GDM1 (cell line): ENCODE data around the gene NUB1.

Experiments
- DNase-seq: peaks from one replicate; lab custom pipeline; 2025; lab: John Stamatoyannopoulos, UW

The NUB1 gene

GRCh38 chr7:151313857-151314256 lies 27.8 kb upstream of the NUB1 start:
- DNase-seq, result no peak

GRCh38 chr7:151314401-151314800 lies 27.2 kb upstream of the NUB1 start:
- no peak for DNase-seq

DNA sequence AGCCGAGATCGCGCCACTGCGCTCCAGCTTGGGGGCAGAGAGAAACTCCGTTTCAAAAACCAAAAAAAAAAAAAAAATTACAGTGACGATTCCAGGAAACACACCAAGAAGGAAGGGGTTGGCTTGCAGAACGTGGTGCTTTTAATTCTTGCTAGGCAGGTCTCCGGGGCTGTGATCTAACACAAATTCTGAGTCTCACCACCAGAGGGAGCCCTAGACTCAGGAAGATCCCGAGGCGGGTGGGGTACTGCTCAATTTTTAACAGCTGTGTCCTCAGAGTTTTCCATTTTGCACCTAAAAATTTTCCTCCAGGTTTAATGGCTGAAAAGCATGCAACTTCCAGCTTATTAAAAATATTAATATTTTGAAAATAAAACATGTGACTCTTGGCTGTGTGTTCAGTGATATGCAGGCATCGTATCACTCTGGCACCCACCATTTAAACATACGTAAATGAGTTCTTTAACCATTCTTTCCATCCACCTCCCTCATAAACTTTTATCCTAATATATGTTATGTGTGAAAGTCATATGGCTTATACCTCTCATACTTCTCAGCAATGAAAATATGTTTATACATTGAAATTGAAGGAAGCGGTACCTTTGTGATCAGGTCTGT lies 26.5 kb upstream of the NUB1 start:
- peak; percentile 61 for DNase-seq

DNA sequence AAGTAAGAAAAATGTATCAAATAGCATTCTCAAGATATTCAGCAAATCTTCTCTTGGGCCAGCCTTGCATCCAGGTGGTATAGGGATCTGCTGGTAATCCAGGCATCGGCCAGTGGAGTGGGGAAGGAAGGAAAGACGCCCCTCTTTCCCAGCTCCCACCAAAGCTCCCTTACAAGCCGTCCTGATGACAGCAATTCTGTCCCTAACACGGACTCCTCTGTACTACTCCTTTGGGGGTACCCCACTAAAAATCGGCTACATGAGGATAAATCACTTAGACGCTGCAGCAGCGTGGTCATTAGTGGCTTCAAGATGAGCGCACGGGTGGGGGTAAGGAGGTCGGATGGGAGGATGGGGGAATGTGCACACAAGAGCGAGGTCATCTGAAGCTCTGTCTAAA lies 24.7 kb upstream of the NUB1 start:
- DNase-seq, result no peak

DNA sequence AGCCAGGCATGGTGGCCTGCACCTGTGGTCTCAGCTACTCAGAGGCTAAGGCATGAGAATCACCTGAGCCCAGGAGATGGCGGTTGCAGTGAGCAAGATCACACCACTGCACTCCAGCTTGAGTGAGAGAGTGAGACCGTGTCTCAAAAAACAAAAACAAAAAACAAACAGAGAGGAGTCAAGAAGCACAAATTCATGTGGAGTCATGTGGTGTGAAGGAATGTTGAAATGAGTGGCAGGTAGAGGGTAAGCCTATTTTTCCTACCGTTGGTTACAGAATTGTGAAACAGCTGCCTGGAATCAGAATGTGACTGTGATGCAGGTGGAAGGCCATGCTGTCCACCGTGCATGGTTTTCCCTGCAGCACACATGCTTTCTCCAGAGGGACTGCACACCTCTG lies 23.7 kb upstream of the NUB1 start:
- no peak for DNase-seq

GRCh38 chr7:151319189-151319588 lies 22.4 kb upstream of the NUB1 start:
- no peak for DNase-seq

- DNase-seq, result no peak
Observed at GRCh38 chr7:151320263-151320845, 21.3 kb upstream of the NUB1 start.

DNA sequence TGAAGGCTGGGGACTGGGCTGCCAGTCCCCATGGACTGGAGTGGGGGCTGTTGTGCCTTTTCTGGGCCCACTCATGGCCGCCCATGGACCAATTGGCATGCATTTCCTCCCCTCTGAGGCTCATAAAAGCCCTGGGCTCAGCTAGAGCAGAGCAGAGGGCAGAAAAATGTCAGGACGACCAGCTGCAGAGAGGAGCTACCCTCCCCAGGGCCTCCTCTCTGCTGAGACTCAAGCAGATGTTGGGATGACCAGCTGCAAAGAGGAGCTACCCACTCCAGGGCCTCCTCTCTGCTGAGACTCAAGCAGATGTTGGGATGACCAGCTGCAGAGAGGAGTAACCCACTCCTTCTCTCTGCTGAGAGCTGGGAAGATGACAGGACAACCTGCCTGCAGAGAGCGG lies 20.3 kb upstream of the NUB1 start:
- no peak for DNase-seq

DNA sequence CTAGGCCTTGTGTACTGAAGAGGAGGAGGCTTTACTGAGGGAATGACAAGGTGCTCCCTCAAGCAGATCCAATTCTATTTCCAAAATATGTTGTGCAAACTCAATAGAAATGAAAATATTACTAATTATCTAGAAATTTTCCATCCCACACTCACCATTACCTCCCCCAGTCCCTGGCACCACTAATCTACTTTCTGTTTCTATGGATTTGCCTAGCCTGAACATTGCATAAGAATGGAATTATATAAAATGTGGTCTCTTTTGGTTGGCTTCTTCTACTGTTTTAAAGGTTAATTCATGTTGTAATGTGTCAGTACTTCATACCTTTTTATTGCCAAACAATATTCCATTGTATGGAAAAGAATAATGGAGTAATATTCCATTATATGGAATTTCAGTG lies 18.7 kb upstream of the NUB1 start:
- no peak for DNase-seq

DNA sequence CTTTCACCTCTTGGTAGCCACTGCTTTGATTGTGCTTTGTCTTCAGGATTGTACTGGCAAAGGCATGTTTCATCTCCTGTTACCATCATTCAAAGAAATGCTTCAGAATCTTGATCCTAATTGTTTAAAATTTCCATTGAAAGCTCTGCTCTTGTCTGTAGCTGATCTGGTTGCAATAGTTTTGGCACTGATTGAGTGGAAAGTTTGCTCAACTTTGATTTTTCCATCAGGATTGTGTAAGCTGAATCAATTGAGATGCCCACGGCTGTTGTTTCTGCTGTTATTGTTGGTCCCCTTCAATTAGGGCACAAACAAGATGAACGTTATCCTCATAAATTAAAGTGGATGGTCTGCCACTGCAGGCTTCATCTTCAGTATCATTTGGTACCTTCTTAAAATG lies 14.6 kb upstream of the NUB1 start:
- DNase-seq, result no peak

GRCh38 chr7:151327659-151328058 lies 14.0 kb upstream of the NUB1 start:
- DNase-seq, result no peak

- no peak for DNase-seq
Observed at GRCh38 chr7:151330181-151330580, 11.4 kb upstream of the NUB1 start.

GRCh38 chr7:151330661-151331060 lies 11.0 kb upstream of the NUB1 start:
- DNase-seq, result no peak

DNA sequence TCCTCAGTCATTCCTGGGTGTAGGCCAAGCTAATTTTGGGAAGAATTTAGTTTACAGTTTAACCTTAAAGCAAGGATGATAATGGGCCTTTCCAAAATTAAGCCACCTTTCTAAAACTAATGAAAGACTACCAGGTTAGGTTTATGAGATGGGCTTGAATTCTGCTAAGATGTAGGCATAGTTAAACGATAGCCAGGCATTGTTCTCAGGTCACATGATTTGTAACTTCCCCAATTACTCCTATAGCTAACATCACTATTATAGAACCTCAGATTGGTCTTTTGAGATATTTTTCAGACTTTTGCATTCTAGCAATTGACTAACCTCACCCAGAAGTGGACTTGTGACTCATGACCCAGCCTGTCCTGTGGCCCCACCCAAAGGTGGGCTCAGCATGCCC lies 7.0 kb upstream of the NUB1 start:
- DNase-seq, result no peak

GRCh38 chr7:151336027-151336708 lies 5.4 kb upstream of the NUB1 start:
- DNase-seq, result no peak

- DNase-seq, result no peak
Observed at GRCh38 chr7:151337346-151337745, 4.3 kb upstream of the NUB1 start.

DNA sequence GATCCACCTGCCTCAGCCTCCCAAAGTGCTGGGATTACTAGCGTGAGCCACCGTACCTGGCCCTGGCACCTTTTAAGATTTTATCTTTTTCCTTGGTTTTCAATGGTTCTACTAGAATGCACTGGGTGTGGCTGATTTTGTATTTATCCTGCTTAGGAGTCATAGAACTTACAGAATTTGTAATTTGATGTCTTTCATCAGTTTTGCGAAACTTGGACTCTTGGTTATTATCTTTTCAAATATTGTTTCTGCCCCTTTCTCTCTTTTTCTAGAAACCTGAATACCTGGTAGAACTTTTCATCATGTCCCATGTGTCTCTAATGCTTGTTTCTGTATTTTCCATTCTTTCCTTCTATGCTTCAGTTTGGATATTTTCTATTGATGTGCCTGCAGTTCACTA lies 2.8 kb upstream of the NUB1 start:
- no peak for DNase-seq

- DNase-seq, result no peak
Observed at GRCh38 chr7:151339651-151340382, 1.8 kb upstream of the NUB1 start.

- no peak for DNase-seq
Observed at GRCh38 chr7:151340794-151341356, 737 bp upstream of the NUB1 start.

- no peak for DNase-seq
Observed at GRCh38 chr7:151342102-151342646, 562 bp downstream of the NUB1 start.

DNA sequence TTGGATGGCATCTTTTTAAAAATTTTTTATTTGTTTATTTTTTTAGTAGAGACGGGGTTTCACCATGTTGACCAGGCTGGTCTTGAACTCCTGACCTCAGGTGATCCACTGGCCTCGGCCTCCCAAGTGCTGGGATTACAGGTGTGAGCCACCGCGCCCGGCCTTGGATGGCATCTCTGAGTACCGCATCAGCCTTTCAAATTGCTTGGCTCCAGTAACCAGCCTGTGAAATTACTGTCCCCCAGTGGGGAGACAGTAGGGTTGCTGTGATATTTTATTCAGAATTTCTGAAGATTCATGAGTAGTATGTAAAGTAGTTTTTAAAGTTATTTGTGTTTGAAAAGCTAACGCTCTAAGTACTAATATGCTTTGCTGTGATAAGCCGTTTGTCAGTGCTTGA lies 1.2 kb downstream of the NUB1 start:
- no peak for DNase-seq

GRCh38 chr7:151343516-151343915 lies 1.9 kb downstream of the NUB1 start:
- no peak for DNase-seq
